DOHH2 (cell line): Measurements from ENCODE around the gene XRCC5.

Experiments used
- H3F3A ChIP-seq: fragments of 200-600 bp; sonication (generic), shearing (Covaris generic); 2 replicates; pipeline ENCODE4 v1.6.0; 2016; ENCODE audit warnings: antibody characterized with exemption, mild to moderate bottlenecking; ENCODE audit not compliant: control insufficient read depth, insufficient read depth
- H3K27ac ChIP-seq: fragments of 200-600 bp; sonication (generic); 2 replicates; pipeline ENCODE4 v1.5.1; 2014; ENCODE audit warnings: low read depth, mild to moderate bottlenecking, low read length, moderate library complexity
- H3K27me3 ChIP-seq: fragments of 200-600 bp; sonication (generic); 2 replicates; pipeline ENCODE4 v1.6.1; 2014; ENCODE audit warnings: mild to moderate bottlenecking, low read length, mixed read lengths; ENCODE audit not compliant: control insufficient read depth
- H3K36me3 ChIP-seq: fragments of 200-600 bp; sonication (generic); 2 replicates; pipeline ENCODE4 v1.6.1; 2014; ENCODE audit warnings: mild to moderate bottlenecking, low read length, moderate library complexity, mixed read lengths; ENCODE audit not compliant: control insufficient read depth
- H3K4me1 ChIP-seq: fragments of 200-600 bp; sonication (generic); 2 replicates; pipeline ENCODE4 v1.6.1; 2014; ENCODE audit warnings: mild to moderate bottlenecking, low read length, mixed read lengths; ENCODE audit not compliant: control insufficient read depth
- H3K4me2 ChIP-seq: fragments of 200-600 bp; sonication (generic); 2 replicates; pipeline ENCODE4 v1.6.0; 2014; ENCODE audit warnings: mild to moderate bottlenecking, low read length, moderate library complexity
- H3K4me3 ChIP-seq: fragments of 200-600 bp; sonication (generic); 2 replicates; pipeline ENCODE4 v1.5.1; 2014; ENCODE audit warnings: mild to moderate bottlenecking, low read length, mixed read lengths
- H3K79me2 ChIP-seq: fragments of 200-600 bp; sonication (generic); 2 replicates; pipeline ENCODE4 v1.6.1; 2014; ENCODE audit warnings: mild to moderate bottlenecking, low read length, mixed read lengths; ENCODE audit not compliant: control insufficient read depth
- H3K9me2 ChIP-seq: fragments of 200-600 bp; sonication (generic); replicated peaks from 2 replicates; pipeline ENCODE4 v1.6.1; 2014; ENCODE audit warnings: mild to moderate bottlenecking, low read length, mixed read lengths; ENCODE audit not compliant: control insufficient read depth
- H3K9me3 ChIP-seq: fragments of 200-600 bp; sonication (generic); 2 replicates; pipeline ENCODE4 v1.6.1; 2014; ENCODE audit warnings: antibody characterized with exemption, low read length, mixed read lengths; ENCODE audit not compliant: control insufficient read depth, insufficient read depth
- H4K20me1 ChIP-seq: fragments of 200-600 bp; sonication (generic); 2 replicates; pipeline ENCODE4 v1.6.0; 2014; ENCODE audit warnings: low read depth, mild to moderate bottlenecking, antibody characterized with exemption, low read length, moderate library complexity; ENCODE audit not compliant: control insufficient read depth, insufficient read depth
- CTCF ChIP-seq: fragments of 200-600 bp; sonication (generic); IDR thresholded peaks from one replicate; pipeline ENCODE4 v1.5.1; 2014; ENCODE audit warnings: antibody characterized with exemption, mild to moderate bottlenecking, low read depth, low read length; ENCODE audit not compliant: poor library complexity, severe bottlenecking
- EZH2phosphoT487 ChIP-seq: fragments of 200-600 bp; sonication (generic); IDR thresholded peaks from 2 replicates; pipeline ENCODE4 v1.6.1; 2017; ENCODE audit warnings: borderline replicate concordance, mild to moderate bottlenecking, antibody characterized with exemption, low read length, moderate library complexity, mixed read lengths

XRCC5 gene

DNA sequence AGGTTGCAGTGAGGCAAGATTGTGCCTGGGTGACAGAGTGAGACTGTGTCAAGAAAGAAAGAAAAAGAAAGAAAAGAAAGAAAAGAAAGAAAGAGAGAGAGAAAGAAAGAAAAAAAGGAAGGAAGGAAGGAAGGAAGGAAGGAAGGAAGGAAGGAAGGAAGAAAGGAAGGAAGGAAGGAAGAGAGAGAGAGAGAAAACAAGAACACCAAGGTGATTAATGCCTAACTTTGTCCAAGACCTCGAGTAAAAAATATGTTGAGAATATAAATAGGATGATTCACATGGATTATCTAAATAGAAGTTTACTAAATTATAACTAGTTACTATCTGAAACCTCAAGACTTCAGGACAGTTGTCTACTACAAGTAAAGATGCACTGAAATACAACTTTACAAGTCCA lies 34.8 kb upstream of the XRCC5 start:
- H3K9me3 ChIP-seq = no peaks in the 10 kb centered on the region
- H4K20me1 ChIP-seq = no peaks in the 10 kb centered on the region
- TF ChIP-seq CTCF = no peak
- no peak for TF ChIP-seq EZH2phosphoT487
- H3F3A ChIP-seq = no peaks in the 10 kb centered on the region
- no peak overlapping the region for H3K4me3 ChIP-seq
- no peak overlapping the region for H3K27ac ChIP-seq
- no peaks in the 10 kb centered on the region for H3K9me2 ChIP-seq
- H3K36me3 ChIP-seq = no peaks in the 10 kb centered on the region
- H3K79me2 ChIP-seq = no peaks in the 10 kb centered on the region
- no peaks in the 10 kb centered on the region for H3K4me1 ChIP-seq
- H3K4me2 ChIP-seq = no peak overlapping the region
- H3K27me3 ChIP-seq = peaks cover 3% of the 10 kb centered on the region; the same call in 1 of the 2 replicates

GRCh38 chr2:216074794-216075193 lies 34.4 kb upstream of the XRCC5 start:
- H3K4me3 ChIP-seq = no peak overlapping the region
- no peaks in the 10 kb centered on the region for H4K20me1 ChIP-seq
- no peak overlapping the region for H3K4me2 ChIP-seq
- H3K27ac ChIP-seq = no peak overlapping the region
- no peaks in the 10 kb centered on the region for H3K9me2 ChIP-seq
- H3K36me3 ChIP-seq = no peaks in the 10 kb centered on the region
- peaks cover 3% of the 10 kb centered on the region; the same call in 1 of the 2 replicates for H3K27me3 ChIP-seq
- H3F3A ChIP-seq = no peaks in the 10 kb centered on the region
- no peaks in the 10 kb centered on the region for H3K79me2 ChIP-seq
- TF ChIP-seq EZH2phosphoT487 = no peak
- no peak for TF ChIP-seq CTCF
- no peaks in the 10 kb centered on the region for H3K4me1 ChIP-seq
- no peaks in the 10 kb centered on the region for H3K9me3 ChIP-seq

GRCh38 chr2:216075510-216076485 lies 33.4 kb upstream of the XRCC5 start:
- Histone ChIP-seq H3K27ac (no peak overlapping the region), H4K20me1 (no peaks in the 10 kb centered on the region), H3K4me3 (no peak overlapping the region), H3K79me2 (no peaks in the 10 kb centered on the region), H3K9me3 (no peaks in the 10 kb centered on the region), H3K4me1 (no peaks in the 10 kb centered on the region), H3K36me3 (no peaks in the 10 kb centered on the region), H3K27me3 (peaks cover 6% of the 10 kb centered on the region; the same call in 1 of the 2 replicates), H3K4me2 (no peak overlapping the region), H3F3A (no peaks in the 10 kb centered on the region), H3K9me2 (no peaks in the 10 kb centered on the region)
- TF ChIP-seq EZH2phosphoT487 = no peak
- no peak for TF ChIP-seq CTCF
